CD4-positive, alpha-beta T cell (primary cell): Measurements from ENCODE around the gene DDN. TPM values are rescaled to one million over a fixed set of nuclear protein-coding genes. Genes with fewer than 3 reads are reported as not detected.
A peak's percentile ranks its signal among the peaks of the same experiment; 100 is the strongest.

Experiments
- ATAC-seq: fragments of 200-7000 bp; cut with Tn5 transposase; one replicate; pipeline ENCODE4 v1.10.0; 2022; ENCODE audit warnings: mild to moderate bottlenecking; ENCODE audit not compliant: poor library complexity
- CTCF ChIA-PET: fragments of 350-600 bp; sonication (Branson Sonifier 250); formaldehyde crosslinking; loops from one replicate; lab custom pipeline; 2021; ENCODE audit warnings: antibody characterized with exemption, inconsistent platforms; lab: Charles Lee
- POLR2A ChIA-PET: fragments of 350-600 bp; sonication (Branson Sonifier 250); formaldehyde crosslinking; loops from one replicate; lab custom pipeline; 2021; ENCODE audit warnings: antibody characterized with exemption, inconsistent platforms; lab: Charles Lee
- DNase-seq, 14 experiments: peaks; one replicate each; pipeline ENCODE4 v3.0.0-alpha.2; 2013 to 2020; ENCODE audit warnings: mixed read lengths in 2 of 14
- H3K27ac ChIP-seq, 2 donors: one replicate each; pipeline versions ENCODE4 v1.5.1 to v1.7.0; 2013; ENCODE audit warnings: low read length in 2 of 2, low read depth in 1 of 2, mild to moderate bottlenecking in 1 of 2
- H3K27me3 ChIP-seq, 2 experiments: 1 replicate in 1 of 2; 2 replicates in 1 of 2; pipeline versions ENCODE4 v1.6.1 to v1.7.0; 2013; ENCODE audit warnings: low read length in 2 of 2, control low read depth in 1 of 2, mild to moderate bottlenecking in 1 of 2, moderate library complexity in 1 of 2; ENCODE audit not compliant: insufficient read depth in 2 of 2, control insufficient read depth in 1 of 2
- H3K36me3 ChIP-seq: one replicate; pipeline ENCODE4 v1.6.1; 2013; ENCODE audit warnings: low read length, control low read depth; ENCODE audit not compliant: insufficient read depth
- H3K4me1 ChIP-seq: one replicate; pipeline ENCODE4 v1.6.1; 2013; ENCODE audit warnings: low read length, control low read depth; ENCODE audit not compliant: insufficient read depth
- H3K4me3 ChIP-seq: one replicate; pipeline ENCODE4 v1.5.1; 2013; ENCODE audit warnings: mild to moderate bottlenecking, low read length, moderate library complexity
- H3K9me3 ChIP-seq, 2 experiments: 1 replicate in 1 of 2; 2 replicates in 1 of 2; pipeline versions ENCODE4 v1.6.1 to v1.7.0; 2013; ENCODE audit warnings: low read length in 2 of 2, mild to moderate bottlenecking in 2 of 2, control low read depth in 1 of 2, moderate library complexity in 1 of 2; ENCODE audit not compliant: control insufficient read depth in 1 of 2, insufficient read depth in 1 of 2
- H3K27ac Mint-ChIP-seq: one replicate; pipeline ENCODE4 v1.8.0; 2020; ENCODE audit warnings: mixed read lengths
- H3K27me3 Mint-ChIP-seq: one replicate; pipeline ENCODE4 v1.8.0; 2021; ENCODE audit warnings: mixed read lengths
- H3K36me3 Mint-ChIP-seq: one replicate; pipeline ENCODE4 v1.8.0; 2021; ENCODE audit warnings: low read depth, mixed read lengths
- H3K4me1 Mint-ChIP-seq: one replicate; pipeline ENCODE4 v1.8.0; 2021; ENCODE audit warnings: low read depth, mixed read lengths
- H3K4me3 Mint-ChIP-seq: one replicate; pipeline ENCODE4 v1.8.0; 2020; ENCODE audit warnings: mild to moderate bottlenecking, mixed read lengths
- H3K9me3 Mint-ChIP-seq: one replicate; pipeline ENCODE4 v1.8.0; 2020; ENCODE audit warnings: mixed read lengths
- intact Hi-C, 2 experiments: fragments of 100-400 bp; cut with DNase I in 1 of 2; cut with micrococcal nuclease in 1 of 2; formaldehyde crosslinking; loops; one replicate each; pipeline versions ENCODE4 v1.15.1 to v1.9.0; 2023 to 2025; cut with DNase I, micrococcal nuclease
- total RNA-seq, 174 experiments: library from RNA in 2 of 174; stranded (reverse) in 2 of 174; gene quantifications; one replicate each; pipeline ENCODE4 v1.2.3 and lab custom pipeline; 2021 to 2026
- TF ChIP-seq, protein P1 (sequence below): fragments of 200-600 bp; IDR thresholded peaks from one replicate; pipeline ENCODE4 v1.8.0; 2022; ENCODE audit warnings: antibody characterized with exemption, mild to moderate bottlenecking

DDN gene
- total RNA-seq, 2 experiments from 2014 or later: 0.30 to 0.47 TPM

GRCh38 chr12:49031573-49032161, 32.5 kb upstream of the DDN start:
- intact Hi-C loops: no loop called here
- H3K27ac Mint-ChIP-seq: no peak overlapping the region
- ATAC-seq: no peak

DNA sequence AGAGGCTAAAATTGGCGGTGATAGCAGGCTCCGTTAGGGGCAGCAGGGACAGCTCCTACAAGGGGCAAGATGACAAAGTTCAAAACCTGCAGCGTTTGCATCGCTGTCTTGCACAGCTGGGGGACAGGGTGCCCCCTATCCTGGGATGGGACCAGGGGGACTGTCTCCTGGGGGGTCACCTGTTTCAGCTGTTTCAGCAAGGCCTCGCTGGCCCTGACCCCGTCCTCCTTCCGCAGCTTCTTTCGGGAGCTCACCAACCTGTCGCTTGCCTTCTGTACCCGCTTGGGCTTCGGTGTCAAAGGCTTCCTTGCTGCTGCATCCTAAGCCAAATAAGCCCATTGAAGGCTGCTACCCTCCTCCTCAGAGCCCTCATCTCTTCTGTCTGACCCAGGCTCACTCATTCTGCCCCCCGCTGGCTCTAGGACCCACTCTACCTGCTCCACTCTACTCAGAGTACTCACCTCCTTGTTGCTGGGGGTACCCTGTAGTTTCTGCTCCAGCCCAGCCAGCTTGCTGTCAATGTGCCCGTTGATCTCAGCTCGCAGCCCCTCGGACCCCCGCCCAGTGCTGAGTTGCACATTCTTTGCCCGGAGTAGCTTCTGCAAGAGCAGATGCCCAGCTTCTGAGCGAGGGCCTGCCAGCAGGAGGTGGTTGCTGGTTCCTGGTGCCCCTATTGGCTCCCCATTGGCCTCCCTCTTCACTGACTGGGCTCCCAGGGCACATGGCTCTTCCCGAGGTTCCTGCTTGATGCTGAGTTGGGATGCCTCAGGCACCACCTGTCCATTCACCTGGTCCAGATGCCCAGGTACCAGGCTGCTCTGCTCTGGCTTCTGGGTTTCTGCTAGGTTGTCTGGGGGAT, 31.8 kb upstream of the DDN start:
- Mint-ChIP-seq H3K4me3 (no peak overlapping the region), H3K27ac (no peak overlapping the region), H3K36me3 (peaks cover 76% of the 10 kb centered on the region), H3K4me1 (no peaks in the 10 kb centered on the region), H3K27me3 (no peaks in the 10 kb centered on the region), H3K9me3 (no peaks in the 10 kb centered on the region)
- Histone ChIP-seq H3K4me1 (no peaks in the 10 kb centered on the region), H3K9me3 (no peaks in the 10 kb centered on the region), H3K4me3 (no peak overlapping the region), H3K27ac (no peak overlapping the region), H3K27me3 (no peaks in the 10 kb centered on the region), H3K36me3 (peaks cover 86% of the 10 kb centered on the region)
- intact Hi-C loops: no loop called here
- DNase-seq (peak in 1 of 14 experiments; percentile 30), ATAC-seq (no peak)
- TF ChIP-seq, protein P1, sequence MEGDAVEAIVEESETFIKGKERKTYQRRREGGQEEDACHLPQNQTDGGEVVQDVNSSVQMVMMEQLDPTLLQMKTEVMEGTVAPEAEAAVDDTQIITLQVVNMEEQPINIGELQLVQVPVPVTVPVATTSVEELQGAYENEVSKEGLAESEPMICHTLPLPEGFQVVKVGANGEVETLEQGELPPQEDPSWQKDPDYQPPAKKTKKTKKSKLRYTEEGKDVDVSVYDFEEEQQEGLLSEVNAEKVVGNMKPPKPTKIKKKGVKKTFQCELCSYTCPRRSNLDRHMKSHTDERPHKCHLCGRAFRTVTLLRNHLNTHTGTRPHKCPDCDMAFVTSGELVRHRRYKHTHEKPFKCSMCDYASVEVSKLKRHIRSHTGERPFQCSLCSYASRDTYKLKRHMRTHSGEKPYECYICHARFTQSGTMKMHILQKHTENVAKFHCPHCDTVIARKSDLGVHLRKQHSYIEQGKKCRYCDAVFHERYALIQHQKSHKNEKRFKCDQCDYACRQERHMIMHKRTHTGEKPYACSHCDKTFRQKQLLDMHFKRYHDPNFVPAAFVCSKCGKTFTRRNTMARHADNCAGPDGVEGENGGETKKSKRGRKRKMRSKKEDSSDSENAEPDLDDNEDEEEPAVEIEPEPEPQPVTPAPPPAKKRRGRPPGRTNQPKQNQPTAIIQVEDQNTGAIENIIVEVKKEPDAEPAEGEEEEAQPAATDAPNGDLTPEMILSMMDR: no peak
- ChIA-PET POLR2A (interaction anchor here (0.6 to 0.7 kb wide), 2 partner anchors 127 to 1211 kb away, joined by 3 read pairs; a partner anchor contains a TSS), CTCF (interaction anchor here (1.1 to 2.8 kb wide), 2 partner anchors 13 to 61 kb away, joined by 3 to 9 read pairs; no protein-coding TSS in a partner anchor)

More at GRCh38 chr12:49031573-49032161, 32.5 kb upstream of the DDN start:
- H3K9me3 Mint-ChIP-seq: no peaks in the 10 kb centered on the region
- Histone ChIP-seq H3K27ac (no peak overlapping the region), H3K9me3 (no peaks in the 10 kb centered on the region), H3K4me3 (no peak overlapping the region), H3K36me3 (peaks cover 79% of the 10 kb centered on the region), H3K4me1 (no peaks in the 10 kb centered on the region), H3K27me3 (no peaks in the 10 kb centered on the region)
- peaks cover 75% of the 10 kb centered on the region for H3K36me3 Mint-ChIP-seq
- ChIA-PET POLR2A (interaction anchor here (0.7 kb wide), 1 partner anchor 128 kb away, joined by 3 read pairs; a partner anchor contains a TSS), CTCF (interaction anchor here (2.8 kb wide), 1 partner anchor 12 kb away, joined by 9 read pairs; no protein-coding TSS in a partner anchor)
- DNase-seq: peak in 2 of 14 experiments; percentile 14 to 20
- H3K4me3 Mint-ChIP-seq: no peak overlapping the region
- TF ChIP-seq, protein P1: no peak
- no peaks in the 10 kb centered on the region for H3K4me1 Mint-ChIP-seq
- H3K27me3 Mint-ChIP-seq: no peaks in the 10 kb centered on the region

- Histone ChIP-seq H3K9me3 (no peaks in the 10 kb centered on the region), H3K27me3 (no peaks in the 10 kb centered on the region), H3K36me3 (peaks cover 91% of the 10 kb centered on the region), H3K27ac (no peak overlapping the region), H3K4me1 (no peaks in the 10 kb centered on the region), H3K4me3 (no peak overlapping the region)
- ATAC-seq: no peak
- TF ChIP-seq, protein P1: no peak
- ChIA-PET POLR2A (interaction anchor here (0.6 to 0.9 kb wide), 2 partner anchors 10 to 1212 kb away, joined by 3 to 4 read pairs; no protein-coding TSS in a partner anchor), CTCF (interaction anchor here (0.8 to 2.8 kb wide), 3 partner anchors 10 to 62 kb away, joined by 3 to 9 read pairs (median 3); no protein-coding TSS in a partner anchor)
- DNase-seq: no peak
- no peaks in the 10 kb centered on the region for H3K27me3 Mint-ChIP-seq
- intact Hi-C loops: no loop called here
- no peak overlapping the region for H3K4me3 Mint-ChIP-seq
- H3K9me3 Mint-ChIP-seq: no peaks in the 10 kb centered on the region
- H3K27ac Mint-ChIP-seq: no peak overlapping the region
- H3K4me1 Mint-ChIP-seq: no peaks in the 10 kb centered on the region
- peaks cover 76% of the 10 kb centered on the region for H3K36me3 Mint-ChIP-seq
These were observed 30.9 kb upstream of the DDN start for GRCh38 chr12:49030119-49030518.
